Measurements from ENCODE around the gene PNLIPRP2.

- TF ChIP-seq POU6F1 (CRISPR knock-in tag; IDR thresholded peaks at IDR 0.05; ENCODE audit: borderline replicate concordance, low read depth) (no peak), ZFP3 (CRISPR knock-in tag; IDR thresholded peaks at IDR 0.05) (no peak), PPARA (CRISPR knock-in tag; IDR thresholded peaks at IDR 0.05; ENCODE audit: borderline replicate concordance) (no peak), SNAI2 (CRISPR knock-in tag; IDR thresholded peaks at IDR 0.05) (no peak), ISL1 (CRISPR knock-in tag; IDR thresholded peaks at IDR 0.05) (no peak), ZNF70 (CRISPR knock-in tag; IDR thresholded peaks at IDR 0.05) (no peak), CREB5 (CRISPR knock-in tag; IDR thresholded peaks at IDR 0.05; ENCODE audit: low read depth) (no peak), PATZ1 (CRISPR knock-in tag; IDR thresholded peaks at IDR 0.05; ENCODE audit: borderline replicate concordance) (no peak)
Observed at GRCh38 chr10:116598329-116598728, 22.4 kb upstream of the PNLIPRP2 start.

Data from SK-N-SH treated with all-trans-retinoic acid at 6 μM for 48 hours (cell line).